ENCODE data around the gene GEMIN5.

The GEMIN5 gene

GRCh38 chr5:154873791-154874331 is 64.2 kb downstream of the GEMIN5 start:
- DNase-seq (ENCODE audit: low read depth): no peak
- H3K4me3 ChIP-seq (ENCODE audit: control insufficient read depth, low read depth, low read length): no peak overlapping the region
- no peak for TF ChIP-seq CTCF (IDR thresholded peaks at IDR 0.05; ENCODE audit: control insufficient read depth, insufficient read depth, low read depth, low read length, missing control alignments)

GRCh38 chr5:154871734-154872133 is 66.3 kb downstream of the GEMIN5 start:
- no peak overlapping the region for H3K4me3 ChIP-seq (ENCODE audit: control insufficient read depth, low read depth, low read length)

GRCh38 chr5:154868702-154869101 is 69.3 kb downstream of the GEMIN5 start:
- TF ChIP-seq CTCF (IDR thresholded peaks at IDR 0.05; ENCODE audit: control insufficient read depth, insufficient read depth, low read depth, low read length, missing control alignments): no peak
- no peak overlapping the region for H3K4me3 ChIP-seq (ENCODE audit: control insufficient read depth, low read depth, low read length)
- no peak for DNase-seq (ENCODE audit: low read depth)

More at GRCh38 chr5:154871734-154872133, 66.3 kb downstream of the GEMIN5 start:
- no peak for DNase-seq (ENCODE audit: low read depth)
- TF ChIP-seq CTCF (IDR thresholded peaks at IDR 0.05; ENCODE audit: control insufficient read depth, insufficient read depth, low read depth, low read length, missing control alignments): no peak

- H3K4me3 ChIP-seq (ENCODE audit: control insufficient read depth, low read depth, low read length): no peak overlapping the region
- no peak for DNase-seq (ENCODE audit: low read depth)
- TF ChIP-seq CTCF (IDR thresholded peaks at IDR 0.05; ENCODE audit: control insufficient read depth, insufficient read depth, low read depth, low read length, missing control alignments): no peak
These were observed 71.2 kb downstream of the GEMIN5 start for GRCh38 chr5:154866841-154867240.

- no peak for DNase-seq (ENCODE audit: low read depth)
- H3K4me3 ChIP-seq (ENCODE audit: control insufficient read depth, low read depth, low read length): no peak overlapping the region
- TF ChIP-seq CTCF (IDR thresholded peaks at IDR 0.05; ENCODE audit: control insufficient read depth, insufficient read depth, low read depth, low read length, missing control alignments): no peak
These were observed 72.4 kb downstream of the GEMIN5 start for GRCh38 chr5:154865466-154866184.

- no peak overlapping the region for H3K4me3 ChIP-seq (ENCODE audit: control insufficient read depth, low read depth, low read length)
- no peak for DNase-seq (ENCODE audit: low read depth)
- TF ChIP-seq CTCF (IDR thresholded peaks at IDR 0.05; ENCODE audit: control insufficient read depth, insufficient read depth, low read depth, low read length, missing control alignments): no peak
These were observed 74.5 kb downstream of the GEMIN5 start for GRCh38 chr5:154863291-154864080.
